ENCODE data around the gene UVRAG. TPM values are rescaled to one million over a fixed set of nuclear protein-coding genes. Genes with fewer than 3 reads are reported as not detected.
"Not testable (repeated sequence)": the region's sequence is repeated elsewhere in the genome, so short reads cannot be mapped to it uniquely, and the experiment has no call there.

The UVRAG gene
- total and polyA plus RNA-seq, 7 donors, result 6.2 to 16.8 (median 13.6) TPM

DNA sequence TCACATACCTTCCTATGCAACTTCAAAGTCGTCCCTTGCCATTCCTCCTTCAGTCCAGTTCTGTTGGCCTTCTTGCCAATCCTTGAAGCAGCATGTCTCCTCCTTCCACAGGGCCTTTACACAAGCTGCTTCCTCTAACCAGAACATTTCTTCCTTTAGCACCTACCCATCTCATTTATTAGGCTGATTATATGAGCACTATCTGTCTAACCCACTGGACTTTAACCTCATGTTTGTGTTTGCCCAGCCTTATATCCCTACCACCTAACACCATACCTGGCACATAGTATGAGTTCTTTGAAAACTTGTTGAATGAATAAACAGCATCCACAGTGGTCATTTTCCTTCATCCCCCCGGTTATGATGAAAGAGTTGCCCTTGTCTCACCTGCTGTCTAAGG lies 236.9 kb downstream of the UVRAG start:
- H3K4me1 ChIP-seq, result peaks cover 4% of the 10 kb centered on the region
- H3K4me3 ChIP-seq, result no peak overlapping the region
- no peaks in the 10 kb centered on the region for H3K36me3 ChIP-seq (ENCODE audit: insufficient read depth in 1 of 2, low read depth in 1 of 2)
- intact Hi-C loops (cut with DNase I), result no loop called here
- TF ChIP-seq, protein P1, sequence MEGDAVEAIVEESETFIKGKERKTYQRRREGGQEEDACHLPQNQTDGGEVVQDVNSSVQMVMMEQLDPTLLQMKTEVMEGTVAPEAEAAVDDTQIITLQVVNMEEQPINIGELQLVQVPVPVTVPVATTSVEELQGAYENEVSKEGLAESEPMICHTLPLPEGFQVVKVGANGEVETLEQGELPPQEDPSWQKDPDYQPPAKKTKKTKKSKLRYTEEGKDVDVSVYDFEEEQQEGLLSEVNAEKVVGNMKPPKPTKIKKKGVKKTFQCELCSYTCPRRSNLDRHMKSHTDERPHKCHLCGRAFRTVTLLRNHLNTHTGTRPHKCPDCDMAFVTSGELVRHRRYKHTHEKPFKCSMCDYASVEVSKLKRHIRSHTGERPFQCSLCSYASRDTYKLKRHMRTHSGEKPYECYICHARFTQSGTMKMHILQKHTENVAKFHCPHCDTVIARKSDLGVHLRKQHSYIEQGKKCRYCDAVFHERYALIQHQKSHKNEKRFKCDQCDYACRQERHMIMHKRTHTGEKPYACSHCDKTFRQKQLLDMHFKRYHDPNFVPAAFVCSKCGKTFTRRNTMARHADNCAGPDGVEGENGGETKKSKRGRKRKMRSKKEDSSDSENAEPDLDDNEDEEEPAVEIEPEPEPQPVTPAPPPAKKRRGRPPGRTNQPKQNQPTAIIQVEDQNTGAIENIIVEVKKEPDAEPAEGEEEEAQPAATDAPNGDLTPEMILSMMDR (IDR thresholded peaks at IDR 0.05), result no peak
- DNase-seq, result no peak
- H3K9me3 ChIP-seq, result no peaks in the 10 kb centered on the region
- H3K27ac ChIP-seq, result no peak overlapping the region
- no peak for ATAC-seq
- 87 to 97% (median 92%) methylated on average over 2 of the region's 2 CpGs for WGBS, 3 donors
- no peaks in the 10 kb centered on the region for H3K27me3 ChIP-seq (ENCODE audit: insufficient read depth in 3 of 3, low read length in 2 of 3)

DNA sequence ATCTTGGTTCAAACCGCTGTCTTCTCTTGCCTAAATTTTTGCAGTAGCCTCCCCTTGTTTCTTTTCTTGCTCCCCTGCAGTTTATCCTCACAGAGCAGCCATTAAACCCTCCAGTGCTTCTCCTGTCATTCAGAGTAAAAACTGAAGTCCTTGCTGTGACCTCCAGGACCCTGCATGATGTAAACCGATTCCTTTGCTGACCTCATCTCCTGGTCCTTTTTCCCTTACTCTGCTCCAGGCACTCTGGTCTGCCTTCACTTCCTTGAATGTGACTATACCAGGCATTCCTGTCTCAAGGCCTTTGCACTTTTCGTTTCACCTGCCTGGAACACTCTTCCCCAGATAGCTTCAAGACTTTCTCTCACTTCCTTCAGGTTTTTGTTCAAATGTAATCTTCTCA lies 239.3 kb downstream of the UVRAG start:
- TF ChIP-seq, protein P1 (IDR thresholded peaks at IDR 0.05), result no peak
- no peak overlapping the region for H3K4me3 ChIP-seq
- no peaks in the 10 kb centered on the region for H3K36me3 ChIP-seq (ENCODE audit: insufficient read depth in 1 of 2, low read depth in 1 of 2)
- DNase-seq (no peak), ATAC-seq (no peak)
- no peaks in the 10 kb centered on the region for H3K9me3 ChIP-seq
- intact Hi-C loops (cut with DNase I), result no loop called here
- no peak overlapping the region for H3K27ac ChIP-seq
- H3K4me1 ChIP-seq, result peaks cover 4% of the 10 kb centered on the region
- 87 to 93% (median 90%) methylated on average over 3 of the region's 3 CpGs for WGBS, 3 donors
- no peaks in the 10 kb centered on the region for H3K27me3 ChIP-seq (ENCODE audit: insufficient read depth in 3 of 3, low read length in 2 of 3)

DNA sequence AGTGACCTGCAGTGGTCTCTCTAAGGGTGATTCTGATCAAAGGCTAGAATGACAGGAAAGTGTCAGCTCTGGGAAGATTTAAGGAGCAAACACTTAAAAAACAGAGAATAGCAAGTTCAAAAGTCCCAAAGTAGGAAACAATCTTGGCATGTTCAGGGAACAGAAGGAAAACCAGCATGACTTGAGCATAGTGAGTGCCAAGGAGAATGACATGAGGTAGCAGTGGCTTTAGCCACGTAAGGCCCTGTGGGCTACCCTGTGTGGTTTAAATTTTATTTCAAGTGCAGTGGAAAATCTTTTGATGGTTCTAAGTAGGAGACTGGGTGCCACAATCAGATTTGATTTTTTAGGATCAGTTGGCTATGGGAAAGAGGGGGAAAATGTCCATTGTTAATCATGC lies 241.9 kb downstream of the UVRAG start:
- H3K36me3 ChIP-seq (ENCODE audit: insufficient read depth in 1 of 2, low read depth in 1 of 2), result no peaks in the 10 kb centered on the region
- intact Hi-C loops (cut with DNase I), result no loop called here
- no peaks in the 10 kb centered on the region for H3K9me3 ChIP-seq
- 70 to 91% (median 81%) methylated on average over 1 of the region's 1 CpG for WGBS, 3 donors
- no peak overlapping the region for H3K27ac ChIP-seq
- TF ChIP-seq, protein P1 (IDR thresholded peaks at IDR 0.05), result no peak
- no peak for ATAC-seq
- DNase-seq, result no peak
- no peaks in the 10 kb centered on the region for H3K4me1 ChIP-seq
- no peak overlapping the region for H3K4me3 ChIP-seq
- no peaks in the 10 kb centered on the region for H3K27me3 ChIP-seq (ENCODE audit: insufficient read depth in 3 of 3, low read length in 2 of 3)

DNA sequence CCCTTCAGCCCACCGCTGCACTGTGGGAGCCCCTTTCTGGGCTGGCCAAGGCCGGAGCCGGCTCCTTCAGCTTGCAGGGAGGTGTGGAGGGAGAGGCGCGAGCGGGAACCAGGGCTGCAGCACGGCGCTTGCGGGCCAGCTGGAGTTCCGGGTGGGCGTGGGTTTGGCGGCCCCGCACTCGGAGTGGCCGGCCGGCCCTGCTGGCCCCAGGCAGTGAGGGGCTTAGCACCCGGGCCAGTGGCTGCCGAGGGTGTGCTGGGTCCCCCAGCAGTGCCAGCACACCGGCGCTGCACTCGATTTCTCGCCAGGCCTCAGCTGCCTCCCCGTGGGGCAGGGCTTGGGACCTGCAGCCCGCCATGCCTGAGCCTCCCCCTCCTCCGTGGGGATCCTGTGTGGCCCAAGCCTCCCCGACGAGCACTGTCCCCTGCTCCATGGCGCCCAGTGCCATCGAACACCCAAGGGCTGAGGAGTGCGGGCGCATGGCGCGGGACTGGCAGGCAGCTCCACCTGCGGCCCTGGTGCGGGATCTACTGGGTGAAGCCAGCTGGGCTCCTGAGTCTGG lies 245.5 kb downstream of the UVRAG start:
- H3K4me1 ChIP-seq; H3K27me3 ChIP-seq (ENCODE audit: insufficient read depth in 3 of 3, low read length in 2 of 3); intact Hi-C loops (cut with DNase I); H3K4me3 ChIP-seq; H3K27ac ChIP-seq; DNase-seq; ATAC-seq; H3K9me3 ChIP-seq; H3K36me3 ChIP-seq (ENCODE audit: insufficient read depth in 1 of 2, low read depth in 1 of 2): not testable (repeated sequence)
- WGBS, 3 donors, result 97 to 99% (median 98%) methylated on average over 21 to 35 of the region's 35 CpGs

DNA sequence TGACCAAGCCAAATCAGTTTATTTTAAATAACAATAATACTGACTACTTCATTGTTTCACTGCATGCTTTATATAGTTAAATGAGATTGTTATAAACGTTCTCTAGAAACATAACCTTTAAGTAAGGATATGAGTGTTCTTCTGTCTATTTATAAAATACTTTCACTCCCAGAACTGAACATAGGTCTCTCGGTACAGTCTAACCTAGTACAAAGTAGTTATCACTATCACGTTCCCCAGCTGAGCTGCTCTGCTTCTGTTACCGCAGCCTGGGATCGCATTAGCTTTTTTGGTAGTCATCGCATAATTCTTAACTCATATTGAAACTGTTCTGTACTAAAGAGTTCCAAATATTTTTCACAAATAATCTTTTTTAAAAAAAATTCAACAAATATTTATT lies 247.7 kb downstream of the UVRAG start:
- WGBS, 3 donors, result 61 to 79% (median 68%) methylated on average over 6 of the region's 6 CpGs
- intact Hi-C loops (cut with DNase I), result no loop called here
- DNase-seq (no peak), ATAC-seq (no peak)
- H3K36me3 ChIP-seq (ENCODE audit: insufficient read depth in 1 of 2, low read depth in 1 of 2), result peaks cover 0 to 22% of the 10 kb centered on the region in 2 donors
- TF ChIP-seq, protein P1 (IDR thresholded peaks at IDR 0.05), result no peak
- no peak overlapping the region for H3K27ac ChIP-seq
- no peak overlapping the region for H3K4me3 ChIP-seq
- no peaks in the 10 kb centered on the region for H3K9me3 ChIP-seq
- no peaks in the 10 kb centered on the region for H3K4me1 ChIP-seq
- H3K27me3 ChIP-seq (ENCODE audit: insufficient read depth in 3 of 3, low read length in 2 of 3), result no peaks in the 10 kb centered on the region
